ENCODE results near the gene NRXN3.

- TF ChIP-seq CTCF (IDR thresholded peaks at IDR 0.05; ENCODE audit: low read length) (no peak), EZH2 (IDR thresholded peaks at IDR 0.05; ENCODE audit: borderline replicate concordance, low read length) (no peak)
Observed at GRCh38 chr14:79175671-79176070, 1005.5 kb downstream of the NRXN3 start.

Measured in OCI-LY1 (cell line).